ENCODE measurements around the gene CTSF. TPM values are rescaled to one million over a fixed set of nuclear protein-coding genes. Genes with fewer than 3 reads are reported as not detected.

Gene CTSF
- total and polyA plus RNA-seq, 2 donors (not counting 1 experiment from before 2014, with no cell fraction given): 16.6 to 20.9 TPM

DNA sequence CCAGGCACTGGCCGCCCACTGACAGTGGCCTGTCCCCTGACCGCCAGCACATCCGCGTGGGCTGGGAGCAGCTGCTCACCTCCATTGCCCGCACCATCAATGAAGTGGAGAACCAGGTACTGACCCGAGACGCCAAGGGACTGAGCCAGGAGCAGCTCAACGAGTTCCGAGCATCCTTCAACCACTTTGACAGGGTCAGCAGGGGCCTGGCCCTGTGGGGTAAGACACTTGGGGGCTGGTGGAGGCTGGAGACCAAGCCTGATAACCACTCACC is 6.5 kb downstream of the CTSF start:
- WGBS (ENCODE audit: insufficient coverage): 96% methylated on average over 6 of the region's 9 CpGs
- no peak overlapping the region for H3K9ac ChIP-seq (ENCODE audit: low read length)
- DNase-seq: no peak
- CTCF ChIA-PET: interaction anchor here (0.7 to 2.1 kb wide), 2 partner anchors 16 to 116 kb away, joined by 3 to 6 read pairs; partner anchors contain the start of gene RBM4B
- H3K27ac ChIP-seq (ENCODE audit: low read length in 2 of 2): no peak overlapping the region
- no peak overlapping the region for H3K4me3 ChIP-seq (ENCODE audit: control extremely low read depth in 1 of 5, extremely low read depth in 1 of 5, insufficient read depth in 1 of 5, low read depth in 2 of 5, low read length in 4 of 5)
- intact Hi-C loops (cut with micrococcal nuclease): no loop called here
- H4K20me1 ChIP-seq (ENCODE audit: control insufficient read depth, insufficient read depth, low read length, poor library complexity, severe bottlenecking): no peaks in the 10 kb centered on the region
- no peak overlapping the region for H2AFZ ChIP-seq (ENCODE audit: insufficient read depth, low read depth, low read length, poor library complexity, severe bottlenecking)
- Mint-ChIP-seq H3K27ac (no peak overlapping the region), H3K4me1 (peaks cover 2% of the 10 kb centered on the region), H3K9me3 (ENCODE audit: insufficient read depth) (no peaks in the 10 kb centered on the region), H3K4me3 (no peak overlapping the region), H3K27me3 (peaks cover 19% of the 10 kb centered on the region)
- TF ChIP-seq EZH2 (IDR thresholded peaks at IDR 0.05; ENCODE audit: borderline replicate concordance, insufficient read depth, low read depth, low read length, poor library complexity, severe bottlenecking): no peak
- TF ChIP-seq, protein P1, sequence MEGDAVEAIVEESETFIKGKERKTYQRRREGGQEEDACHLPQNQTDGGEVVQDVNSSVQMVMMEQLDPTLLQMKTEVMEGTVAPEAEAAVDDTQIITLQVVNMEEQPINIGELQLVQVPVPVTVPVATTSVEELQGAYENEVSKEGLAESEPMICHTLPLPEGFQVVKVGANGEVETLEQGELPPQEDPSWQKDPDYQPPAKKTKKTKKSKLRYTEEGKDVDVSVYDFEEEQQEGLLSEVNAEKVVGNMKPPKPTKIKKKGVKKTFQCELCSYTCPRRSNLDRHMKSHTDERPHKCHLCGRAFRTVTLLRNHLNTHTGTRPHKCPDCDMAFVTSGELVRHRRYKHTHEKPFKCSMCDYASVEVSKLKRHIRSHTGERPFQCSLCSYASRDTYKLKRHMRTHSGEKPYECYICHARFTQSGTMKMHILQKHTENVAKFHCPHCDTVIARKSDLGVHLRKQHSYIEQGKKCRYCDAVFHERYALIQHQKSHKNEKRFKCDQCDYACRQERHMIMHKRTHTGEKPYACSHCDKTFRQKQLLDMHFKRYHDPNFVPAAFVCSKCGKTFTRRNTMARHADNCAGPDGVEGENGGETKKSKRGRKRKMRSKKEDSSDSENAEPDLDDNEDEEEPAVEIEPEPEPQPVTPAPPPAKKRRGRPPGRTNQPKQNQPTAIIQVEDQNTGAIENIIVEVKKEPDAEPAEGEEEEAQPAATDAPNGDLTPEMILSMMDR (IDR thresholded peaks at IDR 0.05): no peak
- no peaks in the 10 kb centered on the region for H3K79me2 ChIP-seq (ENCODE audit: control insufficient read depth, insufficient read depth, low read length)
- H3K4me2 ChIP-seq (replicated peaks; ENCODE audit: low read depth, low read length, poor library complexity, severe bottlenecking): no peak overlapping the region
- H3K4me1 ChIP-seq (ENCODE audit: control insufficient read depth in 2 of 2, insufficient read depth in 2 of 2, low read length in 2 of 2): peaks cover 5 to 6% of the 10 kb centered on the region in 2 donors
- POLR2A ChIA-PET: interaction anchor here (0.6 kb wide), 1 partner anchor 116 kb away, joined by 6 read pairs; the partner anchor contains the start of gene RBM4B
- H3K36me3 ChIP-seq (replicated peaks in 1 of 2; ENCODE audit: control extremely low read depth in 1 of 2, control insufficient read depth in 1 of 2, extremely low read depth in 1 of 2, insufficient read depth in 2 of 2, low read length in 1 of 2): no peaks in the 10 kb centered on the region
- peaks cover 0 to 4% (median 0%) of the 10 kb centered on the region in 3 donors for H3K9me3 ChIP-seq (ENCODE audit: control extremely low read depth in 1 of 3, control insufficient read depth in 2 of 3, insufficient read depth in 1 of 3, low read length in 2 of 3)
- ATAC-seq (ENCODE audit: low read depth): no peak
- H3K27me3 ChIP-seq (replicated peaks in 1 of 4; ENCODE audit: control extremely low read depth in 1 of 4, control insufficient read depth in 3 of 4, insufficient read depth in 4 of 4, low read length in 3 of 4): peaks cover 0 to 24% (median 0%) of the 10 kb centered on the region in 4 experiments

DNA sequence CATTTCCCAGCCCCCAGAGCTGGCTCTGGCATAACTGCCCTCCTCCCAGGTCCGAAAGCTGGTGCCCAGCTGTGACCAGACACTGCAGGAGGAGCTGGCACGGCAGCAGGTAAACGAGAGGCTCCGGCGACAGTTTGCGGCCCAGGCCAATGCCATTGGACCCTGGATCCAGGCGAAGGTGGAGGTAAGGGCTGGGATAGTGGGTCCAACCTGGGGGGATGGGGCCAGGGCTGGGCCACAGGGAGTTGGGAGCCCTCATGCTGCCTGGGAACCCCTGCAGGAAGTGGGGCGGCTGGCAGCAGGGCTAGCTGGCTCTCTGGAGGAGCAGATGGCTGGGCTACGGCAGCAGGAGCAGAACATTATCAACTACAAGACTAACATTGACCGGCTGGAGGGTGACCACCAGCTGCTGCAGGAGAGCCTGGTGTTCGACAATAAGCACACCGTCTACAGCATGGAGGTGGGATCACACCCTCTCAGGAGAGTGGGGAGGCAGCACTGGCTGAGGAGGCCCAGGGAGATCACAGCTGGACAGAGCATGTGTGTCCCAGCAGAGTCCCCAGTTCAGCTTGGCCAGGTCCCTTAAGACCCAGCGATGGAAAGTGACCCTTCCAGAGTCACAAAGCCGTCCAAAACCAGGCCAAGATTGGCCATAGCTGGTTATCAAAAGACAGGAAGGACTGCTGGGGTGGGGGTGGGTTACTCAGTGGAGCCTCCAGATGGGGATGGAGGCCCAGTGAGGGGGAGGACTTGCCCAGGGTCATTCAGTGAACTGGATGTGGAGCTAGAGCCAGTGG is 7.0 kb downstream of the CTSF start:
- Histone ChIP-seq H3K36me3 (replicated peaks in 1 of 2; ENCODE audit: control extremely low read depth in 1 of 2, control insufficient read depth in 1 of 2, extremely low read depth in 1 of 2, insufficient read depth in 2 of 2, low read length in 1 of 2) (no peaks in the 10 kb centered on the region), H3K9me3 (ENCODE audit: control extremely low read depth in 1 of 3, control insufficient read depth in 2 of 3, insufficient read depth in 1 of 3, low read length in 2 of 3) (peaks cover 0 to 4% (median 0%) of the 10 kb centered on the region in 3 donors), H4K20me1 (ENCODE audit: control insufficient read depth, insufficient read depth, low read length, poor library complexity, severe bottlenecking) (no peaks in the 10 kb centered on the region), H3K79me2 (ENCODE audit: control insufficient read depth, insufficient read depth, low read length) (no peaks in the 10 kb centered on the region), H3K4me2 (replicated peaks; ENCODE audit: low read depth, low read length, poor library complexity, severe bottlenecking) (no peak overlapping the region), H3K4me3 (ENCODE audit: control extremely low read depth in 1 of 5, extremely low read depth in 1 of 5, insufficient read depth in 1 of 5, low read depth in 2 of 5, low read length in 4 of 5) (no peak overlapping the region), H3K4me1 (ENCODE audit: control insufficient read depth in 2 of 2, insufficient read depth in 2 of 2, low read length in 2 of 2) (peaks cover 5 to 6% of the 10 kb centered on the region in 2 donors), H3K27me3 (replicated peaks in 1 of 4; ENCODE audit: control extremely low read depth in 1 of 4, control insufficient read depth in 3 of 4, insufficient read depth in 4 of 4, low read length in 3 of 4) (peaks cover 0 to 24% (median 0%) of the 10 kb centered on the region in 4 experiments), H3K27ac (ENCODE audit: low read length in 2 of 2) (no peak overlapping the region), H3K9ac (ENCODE audit: low read length) (no peak overlapping the region), H2AFZ (ENCODE audit: insufficient read depth, low read depth, low read length, poor library complexity, severe bottlenecking) (no peak overlapping the region)
- Mint-ChIP-seq H3K27ac (no peak overlapping the region), H3K9me3 (ENCODE audit: insufficient read depth) (no peaks in the 10 kb centered on the region), H3K27me3 (peaks cover 19% of the 10 kb centered on the region), H3K4me1 (peaks cover 2% of the 10 kb centered on the region), H3K4me3 (no peak overlapping the region)
- intact Hi-C loops (cut with micrococcal nuclease): no loop called here
- ATAC-seq (ENCODE audit: low read depth): no peak
- DNase-seq: no peak
- 96% methylated on average over 13 of the region's 14 CpGs for WGBS (ENCODE audit: insufficient coverage)
- TF ChIP-seq EZH2 (IDR thresholded peaks at IDR 0.05; ENCODE audit: borderline replicate concordance, insufficient read depth, low read depth, low read length, poor library complexity, severe bottlenecking): no peak
- TF ChIP-seq, protein P1 (IDR thresholded peaks at IDR 0.05): no peak
- ChIA-PET CTCF (interaction anchor here (0.7 to 2.1 kb wide), 2 partner anchors 17 to 117 kb away, joined by 3 to 6 read pairs; partner anchors contain the start of gene RBM4B), POLR2A (interaction anchor here (0.5 to 0.6 kb wide), 2 partner anchors 27 to 116 kb away, joined by 3 to 6 read pairs; partner anchors contain the start of gene RBM4B)
